ENCODE data around the gene METTL24. TPM values are rescaled to one million over a fixed set of nuclear protein-coding genes. Genes with fewer than 3 reads are reported as not detected.
"Not testable (repeated sequence)": the region's sequence is repeated elsewhere in the genome, so short reads cannot be mapped to it uniquely, and the experiment has no call there.

The METTL24 gene
- total RNA-seq, 1 donor from 2014 or later: 28.1 TPM

DNA sequence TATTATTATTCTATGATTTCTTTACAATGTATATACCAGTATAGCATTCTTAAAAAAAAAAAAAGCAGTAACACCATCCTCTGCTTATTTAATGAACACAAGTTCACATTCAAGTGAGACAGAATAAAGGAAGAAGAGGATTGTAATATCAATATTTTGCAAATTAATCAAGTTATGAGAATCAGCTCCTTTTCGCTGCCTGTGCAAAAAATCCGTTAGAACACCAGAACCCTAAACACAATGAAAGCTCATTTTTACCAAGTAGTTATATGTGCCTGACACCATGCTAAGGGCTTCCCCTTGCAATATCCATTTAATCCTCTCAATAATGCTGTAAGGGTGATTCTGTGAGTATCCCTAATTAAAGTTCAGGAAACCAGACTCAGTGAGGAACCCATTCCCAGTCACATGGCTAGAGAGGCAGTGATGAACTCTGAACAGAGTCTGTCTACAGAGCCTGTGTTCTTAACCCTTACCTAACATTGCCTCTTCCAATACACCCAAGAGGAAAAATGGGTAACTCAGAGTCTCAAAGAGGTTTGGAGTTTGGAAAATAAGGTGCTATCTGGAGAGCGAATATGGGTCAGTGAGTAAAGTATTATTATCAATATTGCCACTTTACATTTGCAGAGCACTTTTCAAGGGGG, 111.1 kb downstream of the METTL24 start:
- TF ChIP-seq, protein P1, sequence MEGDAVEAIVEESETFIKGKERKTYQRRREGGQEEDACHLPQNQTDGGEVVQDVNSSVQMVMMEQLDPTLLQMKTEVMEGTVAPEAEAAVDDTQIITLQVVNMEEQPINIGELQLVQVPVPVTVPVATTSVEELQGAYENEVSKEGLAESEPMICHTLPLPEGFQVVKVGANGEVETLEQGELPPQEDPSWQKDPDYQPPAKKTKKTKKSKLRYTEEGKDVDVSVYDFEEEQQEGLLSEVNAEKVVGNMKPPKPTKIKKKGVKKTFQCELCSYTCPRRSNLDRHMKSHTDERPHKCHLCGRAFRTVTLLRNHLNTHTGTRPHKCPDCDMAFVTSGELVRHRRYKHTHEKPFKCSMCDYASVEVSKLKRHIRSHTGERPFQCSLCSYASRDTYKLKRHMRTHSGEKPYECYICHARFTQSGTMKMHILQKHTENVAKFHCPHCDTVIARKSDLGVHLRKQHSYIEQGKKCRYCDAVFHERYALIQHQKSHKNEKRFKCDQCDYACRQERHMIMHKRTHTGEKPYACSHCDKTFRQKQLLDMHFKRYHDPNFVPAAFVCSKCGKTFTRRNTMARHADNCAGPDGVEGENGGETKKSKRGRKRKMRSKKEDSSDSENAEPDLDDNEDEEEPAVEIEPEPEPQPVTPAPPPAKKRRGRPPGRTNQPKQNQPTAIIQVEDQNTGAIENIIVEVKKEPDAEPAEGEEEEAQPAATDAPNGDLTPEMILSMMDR (IDR thresholded peaks at IDR 0.05; ENCODE audit: unreplicated experiment): no peak
- H3K36me3 Mint-ChIP-seq: peaks cover 45% of the 10 kb centered on the region
- H3K4me3 Mint-ChIP-seq: no peak overlapping the region
- H3K4me1 Mint-ChIP-seq: no peaks in the 10 kb centered on the region
- H3K27me3 Mint-ChIP-seq (ENCODE audit: low read depth): no peaks in the 10 kb centered on the region
- no peak overlapping the region for H3K27ac Mint-ChIP-seq
- peaks cover 3% of the 10 kb centered on the region for H3K9me3 Mint-ChIP-seq
- DNase-seq (ENCODE audit: low spot score in 2 of 2, unreplicated experiment in 2 of 2): no peak

DNA sequence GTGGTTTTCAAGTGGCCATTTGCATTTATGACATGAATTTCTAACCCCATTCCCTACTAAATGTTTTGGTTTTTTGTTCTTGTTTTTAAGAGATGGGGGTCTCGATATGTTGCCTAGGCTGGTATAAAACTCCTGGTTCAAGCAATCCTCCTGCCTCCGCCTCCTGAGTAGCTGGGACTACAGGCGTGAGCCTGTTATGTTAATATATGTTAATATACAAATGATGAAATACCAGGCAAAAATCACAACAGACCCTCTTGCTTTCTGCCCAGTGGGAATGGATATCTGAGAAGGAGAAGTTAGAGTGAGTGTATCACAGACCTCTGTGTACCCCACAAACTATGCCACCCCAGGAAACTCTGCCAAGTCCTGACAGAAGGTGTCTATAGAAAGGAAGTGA, 111.8 kb downstream of the METTL24 start:
- H3K4me3 Mint-ChIP-seq: no peak overlapping the region
- H3K9me3 Mint-ChIP-seq: peaks cover 3% of the 10 kb centered on the region
- no peak overlapping the region for H3K27ac Mint-ChIP-seq
- peaks cover 41% of the 10 kb centered on the region for H3K36me3 Mint-ChIP-seq
- H3K27me3 Mint-ChIP-seq (ENCODE audit: low read depth): no peaks in the 10 kb centered on the region
- DNase-seq (ENCODE audit: low spot score in 2 of 2, unreplicated experiment in 2 of 2): no peak
- TF ChIP-seq, protein P1 (IDR thresholded peaks at IDR 0.05; ENCODE audit: unreplicated experiment): no peak
- no peaks in the 10 kb centered on the region for H3K4me1 Mint-ChIP-seq

- H3K27me3 Mint-ChIP-seq (ENCODE audit: low read depth); H3K9me3 Mint-ChIP-seq; H3K27ac Mint-ChIP-seq; H3K4me3 Mint-ChIP-seq; DNase-seq (ENCODE audit: low spot score in 2 of 2, unreplicated experiment in 2 of 2); H3K4me1 Mint-ChIP-seq: not testable (repeated sequence)
- H3K36me3 Mint-ChIP-seq: peaks cover 38% of the 10 kb centered on the region
Observed at GRCh38 chr6:110244621-110245020, 113.5 kb downstream of the METTL24 start.

- Mint-ChIP-seq H3K9me3 (peaks cover 20% of the 10 kb centered on the region), H3K4me3 (no peak overlapping the region), H3K36me3 (peaks cover 50% of the 10 kb centered on the region), H3K27me3 (ENCODE audit: low read depth) (no peaks in the 10 kb centered on the region), H3K27ac (no peak overlapping the region), H3K4me1 (no peaks in the 10 kb centered on the region)
- TF ChIP-seq, protein P1 (IDR thresholded peaks at IDR 0.05; ENCODE audit: unreplicated experiment): no peak
- no peak for DNase-seq (ENCODE audit: low spot score in 2 of 2, unreplicated experiment in 2 of 2)
Observed at GRCh38 chr6:110239526-110240274, 118.4 kb downstream of the METTL24 start.

- not testable (repeated sequence) for H3K27ac Mint-ChIP-seq; H3K27me3 Mint-ChIP-seq (ENCODE audit: low read depth); H3K4me3 Mint-ChIP-seq; H3K4me1 Mint-ChIP-seq; DNase-seq (ENCODE audit: low spot score in 2 of 2, unreplicated experiment in 2 of 2)
- Mint-ChIP-seq H3K36me3 (peaks cover 33% of the 10 kb centered on the region), H3K9me3 (peaks cover 20% of the 10 kb centered on the region)
Observed at GRCh38 chr6:110236007-110236406, 122.1 kb downstream of the METTL24 start.

GRCh38 chr6:110233770-110234374, 124.3 kb downstream of the METTL24 start:
- H3K4me1 Mint-ChIP-seq: no peaks in the 10 kb centered on the region
- DNase-seq (ENCODE audit: low spot score in 2 of 2, unreplicated experiment in 2 of 2): no peak
- TF ChIP-seq, protein P1 (IDR thresholded peaks at IDR 0.05; ENCODE audit: unreplicated experiment): no peak
- H3K27me3 Mint-ChIP-seq (ENCODE audit: low read depth): no peaks in the 10 kb centered on the region
- peaks cover 36% of the 10 kb centered on the region for H3K36me3 Mint-ChIP-seq
- peaks cover 20% of the 10 kb centered on the region for H3K9me3 Mint-ChIP-seq
- H3K27ac Mint-ChIP-seq: no peak overlapping the region
- no peak overlapping the region for H3K4me3 Mint-ChIP-seq

Data from mesothelial cell of epicardium (in vitro differentiated cells).